ENCODE data around the gene NOS2. TPM values are rescaled to one million over a fixed set of nuclear protein-coding genes. Genes with fewer than 3 reads are reported as not detected.
"Not testable (repeated sequence)": the region's sequence is repeated elsewhere in the genome, so short reads cannot be mapped to it uniquely, and the experiment has no call there.

The NOS2 gene
- total RNA-seq, 5 donors from 2014 or later (not counting 1 experiment from before 2014, with no cell fraction given): 0.07 to 0.10 (median 0.09) TPM

- H3K4me3 ChIP-seq (ENCODE audit: control insufficient read depth in 1 of 2, extremely low read depth in 1 of 2, low read length in 1 of 2); H3K36me3 Mint-ChIP-seq; H3K36me3 ChIP-seq (ENCODE audit: control insufficient read depth in 2 of 2, extremely low read depth in 1 of 2, insufficient read depth in 1 of 2, low read length in 1 of 2); CTCF ChIA-PET; ATAC-seq (replicated peaks in 1 of 4); H3K27me3 ChIP-seq (replicated peaks in 1 of 2; ENCODE audit: control insufficient read depth in 2 of 2, extremely low read depth in 1 of 2, insufficient read depth in 2 of 2, low read length in 1 of 2); H3K27ac ChIP-seq (ENCODE audit: low read length); H3K4me3 Mint-ChIP-seq; H3K4me1 ChIP-seq (ENCODE audit: control insufficient read depth in 1 of 2, extremely low read depth in 1 of 2, insufficient read depth in 2 of 2, low read length in 2 of 2); H3K9me3 ChIP-seq; POLR2A ChIA-PET; DNase-seq; H3K27ac Mint-ChIP-seq; H3K9me3 Mint-ChIP-seq; H3K4me1 Mint-ChIP-seq: not testable (repeated sequence)
- WGBS (ENCODE audit: insufficient coverage): 86% methylated on average over 3 of the region's 6 CpGs
- H3K27me3 Mint-ChIP-seq: peaks cover 10 to 16% of the 10 kb centered on the region in 2 donors
These were observed 74.3 kb downstream of the NOS2 start for GRCh38 chr17:27725982-27726381.

- Histone ChIP-seq H3K27ac (ENCODE audit: low read length) (no peak overlapping the region), H3K4me3 (ENCODE audit: control insufficient read depth in 1 of 2, extremely low read depth in 1 of 2, low read length in 1 of 2) (no peak overlapping the region), H3K4me1 (ENCODE audit: control insufficient read depth in 1 of 2, extremely low read depth in 1 of 2, insufficient read depth in 2 of 2, low read length in 2 of 2) (no peaks in the 10 kb centered on the region), H3K27me3 (replicated peaks in 1 of 2; ENCODE audit: control insufficient read depth in 2 of 2, extremely low read depth in 1 of 2, insufficient read depth in 2 of 2, low read length in 1 of 2) (peaks cover 0 to 3% of the 10 kb centered on the region in 2 experiments), H3K9me3 (no peaks in the 10 kb centered on the region), H3K36me3 (ENCODE audit: control insufficient read depth in 2 of 2, extremely low read depth in 1 of 2, insufficient read depth in 1 of 2, low read length in 1 of 2) (no peaks in the 10 kb centered on the region)
- DNase-seq (no peak), ATAC-seq (replicated peaks in 1 of 4) (no peak)
- no peaks in the 10 kb centered on the region for H3K36me3 Mint-ChIP-seq
- H3K4me1 Mint-ChIP-seq: no peaks in the 10 kb centered on the region
- POLR2A ChIA-PET: no interaction called here
- no peaks in the 10 kb centered on the region for H3K9me3 Mint-ChIP-seq
- H3K27me3 Mint-ChIP-seq: peaks cover 7 to 10% of the 10 kb centered on the region in 2 donors
- no CpG with 5 or more reads among the region's 3 CpGs for WGBS (ENCODE audit: insufficient coverage)
- H3K27ac Mint-ChIP-seq: no peak overlapping the region
- H3K4me3 Mint-ChIP-seq: no peak overlapping the region
- CTCF ChIA-PET: no interaction called here
These were observed 78.5 kb downstream of the NOS2 start for GRCh38 chr17:27721797-27722196.

Other genes with a start within 250 kb of the NOS2 start
- 10 to 100 TPM; 17.8 to 53.3 (median 33.1) TPM for gene LGALS9, start 169.3 kb downstream of the NOS2 start, total RNA-seq
- gene LYRM9, start 92.8 kb upstream of the NOS2 start, total RNA-seq: 10 to 100 TPM; 11.7 to 19.2 (median 14.2) TPM
- 10 to 100 TPM; 12.7 to 16.6 (median 13.4) TPM for gene NLK, start 242.1 kb upstream of the NOS2 start, total RNA-seq